PC-9 (cell line): Measurements from ENCODE around the gene ART1. TPM values are rescaled to one million over a fixed set of nuclear protein-coding genes. Genes with fewer than 3 reads are reported as not detected.

Experiments
- BruUV-seq: library from RNA; stranded (reverse); fragments of 400-500 nt; replicated peaks from 2 replicates; lab custom pipeline; 2021; lab: Mats Ljungman, UMichigan
- CTCF ChIA-PET: fragments of 300-600 bp; sonication (Branson Sonifier 250); formaldehyde crosslinking; loops from one replicate; lab custom pipeline; 2022; ENCODE audit warnings: antibody characterized with exemption; lab: Charles Lee
- POLR2A ChIA-PET: fragments of 300-600 bp; sonication (Branson Sonifier 250); formaldehyde crosslinking; loops from one replicate; lab custom pipeline; 2022; ENCODE audit warnings: antibody characterized with exemption; ENCODE audit not compliant: unreplicated experiment; lab: Charles Lee
- DNase-seq, 2 experiments: peaks; one replicate each; pipeline versions ENCODE4 v3.0.0 to v3.0.0-alpha.2; 2015 to 2022; ENCODE audit warnings: mixed read lengths in 1 of 2
- H2AFZ ChIP-seq: fragments of 200-600 bp; sonication (generic); 2 replicates; pipeline ENCODE4 v1.8.1; 2017; ENCODE audit warnings: antibody characterized with exemption
- H3F3A ChIP-seq: fragments of 200-600 bp; sonication (generic); 2 replicates; pipeline ENCODE4 v1.8.1; 2017; ENCODE audit warnings: antibody characterized with exemption, mild to moderate bottlenecking, low read depth; ENCODE audit not compliant: insufficient read depth
- H3K27ac ChIP-seq: fragments of 200-600 bp; sonication (generic); 2 replicates; pipeline ENCODE4 v1.6.1; 2016; ENCODE audit warnings: mixed run types
- H3K27me3 ChIP-seq: fragments of 200-600 bp; sonication (generic); 2 replicates; pipeline ENCODE4 v1.6.1; 2016; ENCODE audit warnings: low read depth, mixed run types; ENCODE audit not compliant: insufficient read depth
- H3K36me3 ChIP-seq: fragments of 200-600 bp; sonication (generic); 2 replicates; pipeline ENCODE4 v1.6.1; 2016; ENCODE audit warnings: low read depth, mixed run types
- H3K4me1 ChIP-seq: fragments of 200-600 bp; sonication (generic); replicated peaks from 2 replicates; pipeline ENCODE4 v1.6.1; 2016; ENCODE audit warnings: mixed run types; ENCODE audit not compliant: insufficient read depth
- H3K4me2 ChIP-seq: fragments of 200-600 bp; sonication (generic); 2 replicates; pipeline ENCODE4 v1.6.1; 2017; ENCODE audit warnings: mixed run types
- H3K4me3 ChIP-seq: fragments of 200-600 bp; sonication (generic); 2 replicates; pipeline ENCODE4 v1.6.1; 2016; ENCODE audit warnings: mixed run types
- H3K79me2 ChIP-seq: fragments of 200-600 bp; sonication (generic); 2 replicates; pipeline ENCODE4 v1.6.1; 2017; ENCODE audit warnings: low read depth, mixed run types
- H3K9me2 ChIP-seq: fragments of 200-600 bp; sonication (generic); 2 replicates; pipeline ENCODE4 v1.8.1; 2017; ENCODE audit warnings: mild to moderate bottlenecking; ENCODE audit not compliant: insufficient read depth
- H3K9me3 ChIP-seq: fragments of 200-600 bp; sonication (generic); 2 replicates; pipeline ENCODE4 v1.8.1; 2016; ENCODE audit warnings: low read depth; ENCODE audit not compliant: insufficient read depth
- H4K20me1 ChIP-seq: fragments of 200-600 bp; sonication (generic); 2 replicates; pipeline ENCODE4 v1.8.1; 2017; ENCODE audit not compliant: insufficient read depth
- EZH2 ChIP-seq: fragments of 200-600 bp; sonication (generic); IDR thresholded peaks from 2 replicates; pipeline ENCODE4 v1.8.0; 2017; ENCODE audit warnings: antibody characterized with exemption, low read depth
- intact Hi-C: fragments of 100-400 bp; cut with micrococcal nuclease; formaldehyde crosslinking; loops from one replicate; pipeline ENCODE4 v1.10.0; 2022; ENCODE audit not compliant: unreplicated experiment
- total RNA-seq: library from RNA; stranded (reverse); gene quantifications from 2 replicates; pipeline ENCODE4 v1.2.3, GENCODE V29; 2021
- TF ChIP-seq, protein P1 (sequence below): fragments of 200-600 bp; sonication (generic); conservative IDR thresholded peaks from 2 replicates; pipeline ENCODE4 v1.6.1; 2017; ENCODE audit warnings: mixed run types, antibody characterized with exemption, mild to moderate bottlenecking, moderate library complexity

ART1 gene
- total RNA-seq, 1 experiment from 2014 or later, result not detected

DNA sequence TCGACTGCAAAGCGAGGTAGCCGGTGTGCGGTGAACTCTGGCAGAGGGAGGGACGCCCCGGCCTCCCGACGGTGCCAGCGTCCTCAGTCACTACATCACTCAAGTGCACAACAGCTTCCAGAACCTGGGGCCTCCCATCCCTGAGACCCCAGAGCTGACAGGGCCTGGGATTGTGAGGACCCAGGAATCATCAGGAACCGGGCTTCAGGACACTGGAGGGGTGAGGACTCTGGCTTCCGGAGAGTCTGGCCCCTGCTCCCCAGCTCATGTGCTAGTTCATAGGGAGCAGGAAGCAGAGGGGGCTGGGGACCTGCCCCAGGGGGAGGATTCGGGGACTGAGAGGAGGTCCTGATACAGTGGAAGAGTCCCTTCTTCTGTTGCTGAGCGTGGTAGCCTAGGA, 7.7 kb upstream of the ART1 start:
- H2AFZ ChIP-seq, result no peak overlapping the region
- intact Hi-C loops, result no loop called here
- TF ChIP-seq, protein P1, sequence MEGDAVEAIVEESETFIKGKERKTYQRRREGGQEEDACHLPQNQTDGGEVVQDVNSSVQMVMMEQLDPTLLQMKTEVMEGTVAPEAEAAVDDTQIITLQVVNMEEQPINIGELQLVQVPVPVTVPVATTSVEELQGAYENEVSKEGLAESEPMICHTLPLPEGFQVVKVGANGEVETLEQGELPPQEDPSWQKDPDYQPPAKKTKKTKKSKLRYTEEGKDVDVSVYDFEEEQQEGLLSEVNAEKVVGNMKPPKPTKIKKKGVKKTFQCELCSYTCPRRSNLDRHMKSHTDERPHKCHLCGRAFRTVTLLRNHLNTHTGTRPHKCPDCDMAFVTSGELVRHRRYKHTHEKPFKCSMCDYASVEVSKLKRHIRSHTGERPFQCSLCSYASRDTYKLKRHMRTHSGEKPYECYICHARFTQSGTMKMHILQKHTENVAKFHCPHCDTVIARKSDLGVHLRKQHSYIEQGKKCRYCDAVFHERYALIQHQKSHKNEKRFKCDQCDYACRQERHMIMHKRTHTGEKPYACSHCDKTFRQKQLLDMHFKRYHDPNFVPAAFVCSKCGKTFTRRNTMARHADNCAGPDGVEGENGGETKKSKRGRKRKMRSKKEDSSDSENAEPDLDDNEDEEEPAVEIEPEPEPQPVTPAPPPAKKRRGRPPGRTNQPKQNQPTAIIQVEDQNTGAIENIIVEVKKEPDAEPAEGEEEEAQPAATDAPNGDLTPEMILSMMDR, result no peak
- TF ChIP-seq EZH2, result no peak
- no peak overlapping the region for H3K27ac ChIP-seq
- H3K27me3 ChIP-seq, result no peaks in the 10 kb centered on the region
- H3K9me2 ChIP-seq, result no peaks in the 10 kb centered on the region
- H3F3A ChIP-seq, result no peaks in the 10 kb centered on the region
- no TSS peak for BruUV-seq
- no peaks in the 10 kb centered on the region for H3K79me2 ChIP-seq
- DNase-seq, result no peak
- no peak overlapping the region for H3K4me3 ChIP-seq
- H3K36me3 ChIP-seq, result no peaks in the 10 kb centered on the region
- H3K4me1 ChIP-seq, result no peaks in the 10 kb centered on the region
- POLR2A ChIA-PET, result no interaction called here
- H3K9me3 ChIP-seq, result no peaks in the 10 kb centered on the region
- CTCF ChIA-PET, result no interaction called here
- no peak overlapping the region for H3K4me2 ChIP-seq
- H4K20me1 ChIP-seq, result no peaks in the 10 kb centered on the region

DNA sequence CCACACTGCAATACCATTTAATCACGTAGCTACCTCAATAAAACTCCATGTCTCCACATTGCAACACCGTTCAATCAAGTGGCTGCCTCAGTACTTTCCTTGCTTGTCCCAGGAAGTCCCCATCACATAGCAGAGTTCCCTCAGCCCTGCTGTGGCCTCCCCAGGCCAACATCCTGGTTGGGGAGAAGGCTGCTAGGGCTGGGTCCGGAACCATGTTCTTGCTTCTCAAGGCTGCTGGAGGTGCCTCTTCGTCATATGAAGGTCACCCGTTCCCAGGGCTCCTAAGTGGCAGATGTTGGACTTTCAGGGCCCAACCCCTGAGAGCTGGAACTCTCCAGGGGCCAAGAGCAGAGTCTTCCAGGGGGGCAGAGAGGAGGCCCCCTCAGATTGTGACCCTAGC, 6.4 kb upstream of the ART1 start:
- TF ChIP-seq EZH2, result no peak
- TF ChIP-seq, protein P1, result no peak

DNA sequence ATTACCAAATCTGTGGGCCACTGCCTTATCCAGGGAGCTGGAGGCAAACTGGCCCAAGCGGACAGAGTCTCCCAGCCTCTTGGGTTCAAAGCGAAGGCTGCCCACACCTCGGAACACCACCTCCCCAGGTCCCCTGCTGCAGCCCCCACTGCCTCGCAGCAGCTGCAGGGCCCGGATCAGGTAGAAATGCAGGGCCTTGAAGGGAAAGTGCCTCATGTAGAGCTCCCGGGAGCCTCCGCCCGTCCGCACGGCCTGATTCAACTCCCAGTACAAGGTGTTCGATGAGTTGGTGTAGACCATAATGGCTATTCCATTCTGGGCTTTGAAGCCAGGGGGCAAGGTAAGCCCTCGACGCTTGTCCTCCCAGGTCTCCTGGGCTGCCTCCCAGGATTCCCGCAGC, 5.1 kb upstream of the ART1 start:
- no peaks in the 10 kb centered on the region for H3K36me3 ChIP-seq
- no peaks in the 10 kb centered on the region for H4K20me1 ChIP-seq
- TF ChIP-seq, protein P1, result no peak
- TF ChIP-seq EZH2, result no peak
- no peak overlapping the region for H3K27ac ChIP-seq
- intact Hi-C loops, result no loop called here
- no TSS peak for BruUV-seq
- H3K27me3 ChIP-seq, result no peaks in the 10 kb centered on the region
- POLR2A ChIA-PET, result no interaction called here
- no peaks in the 10 kb centered on the region for H3K9me2 ChIP-seq
- H2AFZ ChIP-seq, result no peak overlapping the region
- no peaks in the 10 kb centered on the region for H3K9me3 ChIP-seq
- no peaks in the 10 kb centered on the region for H3K79me2 ChIP-seq
- no peaks in the 10 kb centered on the region for H3F3A ChIP-seq
- no peak overlapping the region for H3K4me3 ChIP-seq
- DNase-seq, result no peak
- CTCF ChIA-PET, result no interaction called here
- H3K4me1 ChIP-seq, result no peaks in the 10 kb centered on the region; the same call in 1 of the 2 replicates
- H3K4me2 ChIP-seq, result no peak overlapping the region

More for the DNA sequence above, 6.4 kb upstream of the ART1 start:
- H3K4me2 ChIP-seq, result no peak overlapping the region
- ChIA-PET CTCF (no interaction called here), POLR2A (no interaction called here)
- H3K4me3 ChIP-seq, result no peak overlapping the region
- H3K9me3 ChIP-seq, result no peaks in the 10 kb centered on the region
- H4K20me1 ChIP-seq, result no peaks in the 10 kb centered on the region
- H3K9me2 ChIP-seq, result no peaks in the 10 kb centered on the region
- no TSS peak for BruUV-seq
- no peak overlapping the region for H3K27ac ChIP-seq
- H3K4me1 ChIP-seq, result no peaks in the 10 kb centered on the region; the same call in 1 of the 2 replicates
- intact Hi-C loops, result no loop called here
- no peak overlapping the region for H2AFZ ChIP-seq
- no peaks in the 10 kb centered on the region for H3F3A ChIP-seq
- DNase-seq, result no peak
- H3K36me3 ChIP-seq, result no peaks in the 10 kb centered on the region
- no peaks in the 10 kb centered on the region for H3K79me2 ChIP-seq
- H3K27me3 ChIP-seq, result no peaks in the 10 kb centered on the region
